HEK293 (cell line): Measurements from ENCODE around the gene GNG4.

ENCODE experiments used
- BCL11B ChIP-seq: fragments of 450-650 bp; formaldehyde crosslinking; IDR thresholded peaks from 2 replicates; pipeline ENCODE4 v1.5.1; 2016; ENCODE audit warnings: low read depth, missing biosample characterization, missing genetic modification characterization
- BCL6B ChIP-seq: fragments of 450-650 bp; formaldehyde crosslinking; IDR thresholded peaks from 2 replicates; pipeline ENCODE4 v1.5.1; 2017; ENCODE audit warnings: missing biosample characterization, missing genetic modification characterization
- EGR2 ChIP-seq: fragments of 450-650 bp; formaldehyde crosslinking; IDR thresholded peaks from 2 replicates; pipeline ENCODE4 v1.5.1; 2016; ENCODE audit warnings: low read depth, missing biosample characterization, missing genetic modification characterization
- GLIS1 ChIP-seq: fragments of 450-650 bp; formaldehyde crosslinking; IDR thresholded peaks from 2 replicates; pipeline ENCODE4 v1.5.1; 2016; ENCODE audit warnings: missing biosample characterization, missing genetic modification characterization
- GLIS2 ChIP-seq: fragments of 450-650 bp; formaldehyde crosslinking; IDR thresholded peaks from 2 replicates; pipeline ENCODE4 v1.5.1; 2016; ENCODE audit warnings: missing biosample characterization, missing genetic modification characterization
- HIC1 ChIP-seq: fragments of 450-650 bp; formaldehyde crosslinking; IDR thresholded peaks from 2 replicates; pipeline ENCODE4 v1.5.1; 2016; ENCODE audit warnings: missing biosample characterization, missing genetic modification characterization
- KLF16 ChIP-seq: fragments of 450-650 bp; formaldehyde crosslinking; IDR thresholded peaks from 2 replicates; pipeline ENCODE4 v1.5.1; 2017; ENCODE audit warnings: missing biosample characterization, missing genetic modification characterization
- KLF17 ChIP-seq: fragments of 450-650 bp; formaldehyde crosslinking; IDR thresholded peaks from 2 replicates; pipeline ENCODE4 v1.5.1; 2016; ENCODE audit warnings: missing biosample characterization, missing genetic modification characterization
- MYNN ChIP-seq: fragments of 450-650 bp; formaldehyde crosslinking; IDR thresholded peaks from 2 replicates; pipeline ENCODE4 v1.5.1; 2016; ENCODE audit warnings: missing biosample characterization, missing genetic modification characterization, borderline replicate concordance
- REST ChIP-seq: fragments of 450-650 bp; formaldehyde crosslinking; IDR thresholded peaks from 2 replicates; pipeline ENCODE4 v1.5.1; 2016; ENCODE audit warnings: missing biosample characterization, missing genetic modification characterization
- SETDB1 ChIP-seq: IDR thresholded peaks from one replicate; pipeline ENCODE4 v1.6.1; 2017; ENCODE audit warnings: mild to moderate bottlenecking, low read length, moderate library complexity, mixed read lengths; ENCODE audit not compliant: insufficient read length
- ZBTB17 ChIP-seq: fragments of 450-650 bp; formaldehyde crosslinking; IDR thresholded peaks from 2 replicates; pipeline ENCODE4 v1.5.1; 2016; ENCODE audit warnings: missing biosample characterization, missing genetic modification characterization
- ZBTB8A ChIP-seq: fragments of 450-650 bp; formaldehyde crosslinking; IDR thresholded peaks from 2 replicates; pipeline ENCODE4 v1.5.1; 2016; ENCODE audit warnings: missing biosample characterization, missing genetic modification characterization
- ZNF112 ChIP-seq: fragments of 450-650 bp; formaldehyde crosslinking; IDR thresholded peaks from 2 replicates; pipeline ENCODE4 v1.5.0; 2017; ENCODE audit warnings: missing biosample characterization, missing genetic modification characterization
- ZNF146 ChIP-seq: fragments of 450-650 bp; formaldehyde crosslinking; IDR thresholded peaks from 2 replicates; pipeline ENCODE4 v1.5.1; 2016; ENCODE audit warnings: missing biosample characterization, missing genetic modification characterization
- ZNF155 ChIP-seq: fragments of 450-650 bp; formaldehyde crosslinking; IDR thresholded peaks from 2 replicates; pipeline ENCODE4 v1.5.1; 2016; ENCODE audit warnings: missing biosample characterization, missing genetic modification characterization
- ZNF311 ChIP-seq: fragments of 450-650 bp; formaldehyde crosslinking; IDR thresholded peaks from 2 replicates; pipeline ENCODE4 v1.5.1; 2017; ENCODE audit warnings: missing biosample characterization, missing genetic modification characterization, borderline replicate concordance
- ZNF423 ChIP-seq: fragments of 450-650 bp; formaldehyde crosslinking; IDR thresholded peaks from 2 replicates; pipeline ENCODE4 v1.5.1; 2016; ENCODE audit warnings: missing biosample characterization, missing genetic modification characterization
- ZNF473 ChIP-seq: fragments of 450-650 bp; formaldehyde crosslinking; IDR thresholded peaks from 2 replicates; pipeline ENCODE4 v1.5.1; 2017; ENCODE audit warnings: missing biosample characterization, missing genetic modification characterization
- ZNF560 ChIP-seq: fragments of 450-650 bp; formaldehyde crosslinking; IDR thresholded peaks from 2 replicates; pipeline ENCODE4 v1.5.1; 2017; ENCODE audit warnings: missing biosample characterization, missing genetic modification characterization, borderline replicate concordance
- ZNF585B ChIP-seq: fragments of 450-650 bp; formaldehyde crosslinking; IDR thresholded peaks from 2 replicates; pipeline ENCODE4 v1.5.1; 2016; ENCODE audit warnings: missing biosample characterization, missing genetic modification characterization
- ZNF600 ChIP-seq: fragments of 450-650 bp; formaldehyde crosslinking; IDR thresholded peaks from 2 replicates; pipeline ENCODE4 v1.5.1; 2016; ENCODE audit warnings: missing biosample characterization, missing genetic modification characterization
- ZNF776 ChIP-seq: fragments of 450-650 bp; formaldehyde crosslinking; IDR thresholded peaks from 2 replicates; pipeline ENCODE4 v1.5.0; 2017; ENCODE audit warnings: missing biosample characterization, missing genetic modification characterization, borderline replicate concordance
- ZNF830 ChIP-seq: fragments of 450-650 bp; IDR thresholded peaks from 2 replicates; pipeline ENCODE4 v1.5.0; 2018; ENCODE audit warnings: missing biosample characterization, missing genetic modification characterization, low read depth, mild to moderate bottlenecking, moderate library complexity
- TF ChIP-seq, protein P1 (sequence below): fragments of 450-650 bp; formaldehyde crosslinking; IDR thresholded peaks from 2 replicates; pipeline ENCODE4 v1.5.1; 2016; ENCODE audit warnings: missing biosample characterization, missing genetic modification characterization
- TF ChIP-seq, protein P2 (sequence below): fragments of 450-650 bp; formaldehyde crosslinking; IDR thresholded peaks from 2 replicates; pipeline ENCODE4 v1.5.1; 2016; ENCODE audit warnings: missing biosample characterization, missing genetic modification characterization
- TF ChIP-seq, protein P3 (sequence below): IDR thresholded peaks from 2 replicates; pipeline ENCODE4 v1.6.1; 2011; ENCODE audit warnings: mild to moderate bottlenecking, low read depth, low read length, borderline replicate concordance

GNG4 gene

DNA sequence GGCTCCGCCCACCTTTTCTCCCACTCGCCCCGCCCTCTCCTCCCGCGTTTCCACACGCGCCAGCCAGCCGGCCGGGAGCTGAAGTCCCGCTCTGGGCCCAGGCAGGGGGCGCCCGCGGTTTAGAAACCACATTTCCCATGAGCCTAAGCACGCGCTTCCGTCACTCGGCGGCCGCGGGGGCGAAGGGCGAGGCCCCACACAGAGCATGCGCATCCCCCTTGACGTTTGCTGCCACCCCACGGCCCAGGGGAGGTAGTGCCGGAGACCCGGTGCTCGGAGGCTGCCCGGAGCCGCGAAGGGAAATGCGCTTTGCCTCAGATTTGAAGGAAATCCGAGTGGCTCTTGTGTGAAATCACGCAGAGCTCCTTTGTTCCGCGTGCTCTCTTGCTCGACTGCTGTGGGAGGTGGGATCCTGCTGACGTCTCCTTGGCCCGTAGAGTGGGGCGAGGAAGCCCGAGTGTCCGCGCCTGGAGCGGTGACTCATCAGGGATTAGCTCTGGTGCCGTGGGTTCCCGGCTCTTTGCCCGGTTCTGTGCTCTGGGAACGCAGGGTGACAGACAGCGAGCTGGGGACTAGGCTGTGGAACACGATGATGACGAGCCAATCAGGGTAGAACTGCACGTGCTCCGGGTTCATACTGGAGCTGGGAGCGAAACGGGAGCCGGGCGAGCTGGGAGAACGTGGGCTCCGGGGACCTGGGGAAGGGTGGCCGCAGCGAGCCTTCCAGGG lies 144.9 kb downstream of the GNG4 start (continued):
- TF ChIP-seq HIC1 (tag by site-specific recombination) (peak; percentile 100), ZNF830 (tag by site-specific recombination) (no peak), ZNF473 (tag by site-specific recombination) (no peak), GLIS2 (tag by site-specific recombination) (peak; percentile 100), BCL6B (peak; percentile 6; the same call in 1 of the 2 replicates), MYNN (tag by site-specific recombination) (no peak; the same call in 1 of the 2 replicates), ZBTB17 (tag by site-specific recombination) (peak; percentile 100), ZNF585B (no peak), REST (tag by site-specific recombination) (no peak; the same call in 1 of the 2 replicates), ZNF311 (tag by site-specific recombination) (no peak), SETDB1 (no peak), ZNF560 (tag by site-specific recombination) (no peak), ZNF155 (tag by site-specific recombination) (no peak), ZNF423 (tag by site-specific recombination) (0 out of 2 replicates have a peak, but pooled peaks have one; percentile 22), KLF17 (tag by site-specific recombination) (peak; percentile 94), ZNF776 (tag by site-specific recombination) (no peak), ZNF146 (tag by site-specific recombination) (peak; percentile 22; the same call in 1 of the 2 replicates), KLF16 (tag by site-specific recombination) (peak; percentile 93), EGR2 (tag by site-specific recombination) (peak; percentile 100), ZNF600 (tag by site-specific recombination) (peak; percentile 100), ZNF112 (tag by site-specific recombination) (no peak), ZBTB8A (tag by site-specific recombination) (peak; percentile 98), BCL11B (tag by site-specific recombination) (peak; percentile 52; the same call in 1 of the 2 replicates), GLIS1 (peak; percentile 99)
- TF ChIP-seq, protein P1, sequence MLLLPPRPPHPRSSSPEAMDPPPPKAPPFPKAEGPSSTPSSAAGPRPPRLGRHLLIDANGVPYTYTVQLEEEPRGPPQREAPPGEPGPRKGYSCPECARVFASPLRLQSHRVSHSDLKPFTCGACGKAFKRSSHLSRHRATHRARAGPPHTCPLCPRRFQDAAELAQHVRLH (tag by site-specific recombination): peak; percentile 87
- TF ChIP-seq, protein P2, sequence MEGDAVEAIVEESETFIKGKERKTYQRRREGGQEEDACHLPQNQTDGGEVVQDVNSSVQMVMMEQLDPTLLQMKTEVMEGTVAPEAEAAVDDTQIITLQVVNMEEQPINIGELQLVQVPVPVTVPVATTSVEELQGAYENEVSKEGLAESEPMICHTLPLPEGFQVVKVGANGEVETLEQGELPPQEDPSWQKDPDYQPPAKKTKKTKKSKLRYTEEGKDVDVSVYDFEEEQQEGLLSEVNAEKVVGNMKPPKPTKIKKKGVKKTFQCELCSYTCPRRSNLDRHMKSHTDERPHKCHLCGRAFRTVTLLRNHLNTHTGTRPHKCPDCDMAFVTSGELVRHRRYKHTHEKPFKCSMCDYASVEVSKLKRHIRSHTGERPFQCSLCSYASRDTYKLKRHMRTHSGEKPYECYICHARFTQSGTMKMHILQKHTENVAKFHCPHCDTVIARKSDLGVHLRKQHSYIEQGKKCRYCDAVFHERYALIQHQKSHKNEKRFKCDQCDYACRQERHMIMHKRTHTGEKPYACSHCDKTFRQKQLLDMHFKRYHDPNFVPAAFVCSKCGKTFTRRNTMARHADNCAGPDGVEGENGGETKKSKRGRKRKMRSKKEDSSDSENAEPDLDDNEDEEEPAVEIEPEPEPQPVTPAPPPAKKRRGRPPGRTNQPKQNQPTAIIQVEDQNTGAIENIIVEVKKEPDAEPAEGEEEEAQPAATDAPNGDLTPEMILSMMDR (tag by site-specific recombination): peak; percentile 100
- TF ChIP-seq, protein P3, sequence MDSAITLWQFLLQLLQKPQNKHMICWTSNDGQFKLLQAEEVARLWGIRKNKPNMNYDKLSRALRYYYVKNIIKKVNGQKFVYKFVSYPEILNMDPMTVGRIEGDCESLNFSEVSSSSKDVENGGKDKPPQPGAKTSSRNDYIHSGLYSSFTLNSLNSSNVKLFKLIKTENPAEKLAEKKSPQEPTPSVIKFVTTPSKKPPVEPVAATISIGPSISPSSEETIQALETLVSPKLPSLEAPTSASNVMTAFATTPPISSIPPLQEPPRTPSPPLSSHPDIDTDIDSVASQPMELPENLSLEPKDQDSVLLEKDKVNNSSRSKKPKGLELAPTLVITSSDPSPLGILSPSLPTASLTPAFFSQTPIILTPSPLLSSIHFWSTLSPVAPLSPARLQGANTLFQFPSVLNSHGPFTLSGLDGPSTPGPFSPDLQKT: no peak
